HG03439 (cell line): Measurements from ENCODE around the gene ACTN1.
"Not testable (repeated sequence)": the region's sequence is repeated elsewhere in the genome, so short reads cannot be mapped to it uniquely, and the experiment has no call there.

Experiments used
- ATAC-seq: cut with Tn5 transposase; IDR thresholded peaks from one replicate; pipeline ENCODE4 v1.9.1; 2021; ENCODE audit warnings: mild to moderate bottlenecking, moderate library complexity; ENCODE audit not compliant: unreplicated experiment

ACTN1 gene

GRCh38 chr14:68986926-68987652, 8.0 kb upstream of the ACTN1 start:
- ATAC-seq: no peak

- no peak for ATAC-seq
These were observed 7.1 kb upstream of the ACTN1 start for GRCh38 chr14:68986225-68986624.

GRCh38 chr14:68984686-68985085, 5.6 kb upstream of the ACTN1 start:
- no peak for ATAC-seq

- no peak for ATAC-seq
These were observed 4.1 kb upstream of the ACTN1 start for GRCh38 chr14:68983191-68983590.

- ATAC-seq: no peak
These were observed 3.5 kb upstream of the ACTN1 start for GRCh38 chr14:68982581-68982980.

- no peak for ATAC-seq
These were observed 2.5 kb upstream of the ACTN1 start for GRCh38 chr14:68981539-68981976.

GRCh38 chr14:68981139-68981538, 2.0 kb upstream of the ACTN1 start:
- ATAC-seq: no peak

GRCh38 chr14:68979722-68980451, 785 bp upstream of the ACTN1 start:
- no peak for ATAC-seq

- ATAC-seq: no peak
These were observed 760 bp downstream of the ACTN1 start for GRCh38 chr14:68978172-68978911.

- no peak for ATAC-seq
These were observed 1.4 kb downstream of the ACTN1 start for GRCh38 chr14:68977718-68978171.

- no peak for ATAC-seq
These were observed 1.9 kb downstream of the ACTN1 start for GRCh38 chr14:68977180-68977717.

- no peak for ATAC-seq
These were observed 2.7 kb downstream of the ACTN1 start for GRCh38 chr14:68976160-68977067.

- no peak for ATAC-seq
These were observed 3.4 kb downstream of the ACTN1 start for GRCh38 chr14:68975667-68976066.

GRCh38 chr14:68974759-68975347, 4.2 kb downstream of the ACTN1 start:
- ATAC-seq: no peak

- ATAC-seq: no peak
These were observed 5.5 kb downstream of the ACTN1 start for GRCh38 chr14:68973639-68974038.

- not testable (repeated sequence) for ATAC-seq
These were observed 5.9 kb downstream of the ACTN1 start for GRCh38 chr14:68973219-68973565.

- ATAC-seq: no peak
These were observed 6.4 kb downstream of the ACTN1 start for GRCh38 chr14:68972507-68973218.

- no peak for ATAC-seq
These were observed 7.6 kb downstream of the ACTN1 start for GRCh38 chr14:68971411-68972035.

- no peak for ATAC-seq
These were observed 8.4 kb downstream of the ACTN1 start for GRCh38 chr14:68970736-68971135.
